Caki2 (cell line): ENCODE data around the gene MICALL1. TPM values are rescaled to one million over a fixed set of nuclear protein-coding genes. Genes with fewer than 3 reads are reported as not detected.
A peak's percentile ranks its signal among the peaks of the same experiment; 100 is the strongest.

ENCODE experiments used
- DNase-seq: peaks from one replicate; pipeline ENCODE4 v3.0.0-alpha.2; 2015; ENCODE audit warnings: low read depth
- in situ Hi-C: cut with HindIII; loops from 2 replicates; pipeline ENCODE4 v1.10.0; 2016; ENCODE audit warnings: low sequenced_read_pairs, low pct_unique_long_range_greater_than_20kb, mixed read lengths
- total RNA-seq: library from RNA; depleted of rRNA; stranded (reverse); fragments of >200 nt; shearing (Covaris generic); gene quantifications from 2 replicates; pipeline ENCODE4 v1.2.3, GENCODE V29; 2014; ENCODE audit warnings: low replicate concordance

The MICALL1 gene
- total RNA-seq, 1 experiment from 2014 or later: 25.7 TPM

GRCh38 chr22:37904572-37905533, 1.2 kb upstream of the MICALL1 start:
- DNase-seq: peak; percentile 90
- in situ Hi-C loops: no loop called here

- no peak for DNase-seq
- in situ Hi-C loops: no loop called here
These were observed 389 bp downstream of the MICALL1 start for GRCh38 chr22:37906364-37907008.

- in situ Hi-C loops: no loop called here
- DNase-seq: no peak
These were observed 1.2 kb downstream of the MICALL1 start for GRCh38 chr22:37907036-37907954.

- DNase-seq: no peak
- in situ Hi-C loops: no loop called here
These were observed 3.7 kb downstream of the MICALL1 start for GRCh38 chr22:37909766-37910165.

GRCh38 chr22:37910890-37911672, 5.0 kb downstream of the MICALL1 start:
- DNase-seq: no peak
- in situ Hi-C loops: no loop called here

- no peak for DNase-seq
- in situ Hi-C loops: no loop called here
These were observed 5.6 kb downstream of the MICALL1 start for GRCh38 chr22:37911697-37912096.

- in situ Hi-C loops: no loop called here
- DNase-seq: no peak
These were observed 6.1 kb downstream of the MICALL1 start for GRCh38 chr22:37912171-37912570.

- in situ Hi-C loops: no loop called here
These were observed 7.2 kb downstream of the MICALL1 start for GRCh38 chr22:37913233-37913721.

GRCh38 chr22:37916311-37916710, 10.2 kb downstream of the MICALL1 start:
- in situ Hi-C loops: no loop called here
- no peak for DNase-seq

More at GRCh38 chr22:37913233-37913721, 7.2 kb downstream of the MICALL1 start:
- DNase-seq: no peak

- DNase-seq: no peak
- in situ Hi-C loops: no loop called here
These were observed 11.9 kb downstream of the MICALL1 start for GRCh38 chr22:37917874-37918548.

- in situ Hi-C loops: no loop called here
- no peak for DNase-seq
These were observed 12.6 kb downstream of the MICALL1 start for GRCh38 chr22:37918580-37919270.

- DNase-seq: no peak
- in situ Hi-C loops: no loop called here
These were observed 14.0 kb downstream of the MICALL1 start for GRCh38 chr22:37920126-37920525.

- in situ Hi-C loops: no loop called here
- no peak for DNase-seq
These were observed 16.1 kb downstream of the MICALL1 start for GRCh38 chr22:37922191-37922590.

GRCh38 chr22:37923927-37924326, 17.8 kb downstream of the MICALL1 start:
- in situ Hi-C loops: no loop called here
- DNase-seq: no peak

GRCh38 chr22:37924386-37925065, 18.4 kb downstream of the MICALL1 start:
- no peak for DNase-seq
- in situ Hi-C loops: no loop called here

- in situ Hi-C loops: no loop called here
- no peak for DNase-seq
These were observed 19.2 kb downstream of the MICALL1 start for GRCh38 chr22:37925330-37925729.
